ENCODE measurements around the gene NDUFV2.

Gene NDUFV2

GRCh38 chr18:9103376-9103873 is 926 bp downstream of the NDUFV2 start:
- in situ Hi-C loops (cut with HindIII; ENCODE audit: low pct_ligation_motif_present, low sequenced_read_pairs), result no loop called here
- Histone ChIP-seq H3K4me3 (ENCODE audit: low read depth, low read length) (peak overlapping the region; percentile 75), H3K27ac (peak overlapping the region; percentile 94), H3K27me3 (replicated peaks) (no peaks in the 10 kb centered on the region), H3K36me3 (replicated peaks) (no peaks in the 10 kb centered on the region)
- DNase-seq, result no peak
- TF ChIP-seq CTCF (IDR thresholded peaks at IDR 0.05; ENCODE audit: low read depth, low read length, missing control alignments), result no peak

GRCh38 chr18:9104244-9104901 is 1.9 kb downstream of the NDUFV2 start:
- no peaks in the 10 kb centered on the region for H3K27me3 ChIP-seq (replicated peaks)
- H3K27ac ChIP-seq, result peak overlapping the region; percentile 94
- no peak for TF ChIP-seq CTCF (IDR thresholded peaks at IDR 0.05; ENCODE audit: low read depth, low read length, missing control alignments)
- H3K4me3 ChIP-seq (ENCODE audit: low read depth, low read length), result peak overlapping the region; percentile 75
- no peak for DNase-seq
- in situ Hi-C loops (cut with HindIII; ENCODE audit: low pct_ligation_motif_present, low sequenced_read_pairs), result no loop called here
- H3K36me3 ChIP-seq (replicated peaks), result no peaks in the 10 kb centered on the region

GRCh38 chr18:9105420-9105819 is 2.9 kb downstream of the NDUFV2 start:
- Histone ChIP-seq H3K36me3 (replicated peaks) (no peaks in the 10 kb centered on the region), H3K4me3 (ENCODE audit: low read depth, low read length) (no peak overlapping the region), H3K27me3 (replicated peaks) (no peaks in the 10 kb centered on the region), H3K27ac (no peak overlapping the region)
- in situ Hi-C loops (cut with HindIII; ENCODE audit: low pct_ligation_motif_present, low sequenced_read_pairs), result no loop called here
- no peak for DNase-seq
- no peak for TF ChIP-seq CTCF (IDR thresholded peaks at IDR 0.05; ENCODE audit: low read depth, low read length, missing control alignments)

GRCh38 chr18:9106094-9106493 is 3.6 kb downstream of the NDUFV2 start:
- Histone ChIP-seq H3K27me3 (replicated peaks) (no peaks in the 10 kb centered on the region), H3K27ac (no peak overlapping the region), H3K36me3 (replicated peaks) (no peaks in the 10 kb centered on the region), H3K4me3 (ENCODE audit: low read depth, low read length) (peak overlapping the region; percentile 6)
- no peak for TF ChIP-seq CTCF (IDR thresholded peaks at IDR 0.05; ENCODE audit: low read depth, low read length, missing control alignments)
- DNase-seq, result no peak
- in situ Hi-C loops (cut with HindIII; ENCODE audit: low pct_ligation_motif_present, low sequenced_read_pairs), result no loop called here

GRCh38 chr18:9106800-9107584 is 4.5 kb downstream of the NDUFV2 start:
- Histone ChIP-seq H3K36me3 (replicated peaks) (no peaks in the 10 kb centered on the region), H3K27ac (no peak overlapping the region), H3K27me3 (replicated peaks) (no peaks in the 10 kb centered on the region), H3K4me3 (ENCODE audit: low read depth, low read length) (no peak overlapping the region)
- DNase-seq, result no peak
- in situ Hi-C loops (cut with HindIII; ENCODE audit: low pct_ligation_motif_present, low sequenced_read_pairs), result no loop called here
- TF ChIP-seq CTCF (IDR thresholded peaks at IDR 0.05; ENCODE audit: low read depth, low read length, missing control alignments), result no peak

Measured in brain microvascular endothelial cell (primary cell).